Hepatocyte (in vitro differentiated cells): ENCODE data around the gene NDUFA11.

Experiments used
- EZH2 ChIP-seq: fragments of 200-600 bp; sonication (generic); IDR thresholded peaks from 2 replicates; pipeline ENCODE4 v1.6.1; 2016; ENCODE audit warnings: antibody characterized with exemption, mild to moderate bottlenecking, borderline replicate concordance
- EZH2phosphoT487 ChIP-seq: fragments of 200-600 bp; sonication (generic); IDR thresholded peaks from one replicate; pipeline ENCODE4 v1.6.1; 2018; ENCODE audit warnings: antibody characterized with exemption, mild to moderate bottlenecking, low read depth, moderate library complexity; ENCODE audit not compliant: unreplicated experiment, severe bottlenecking
- TF ChIP-seq, protein P1 (sequence below): fragments of 200-600 bp; sonication (generic); IDR thresholded peaks from 2 replicates; pipeline ENCODE4 v1.5.1; 2016; ENCODE audit warnings: antibody characterized with exemption, mild to moderate bottlenecking; ENCODE audit not compliant: poor library complexity

DNA sequence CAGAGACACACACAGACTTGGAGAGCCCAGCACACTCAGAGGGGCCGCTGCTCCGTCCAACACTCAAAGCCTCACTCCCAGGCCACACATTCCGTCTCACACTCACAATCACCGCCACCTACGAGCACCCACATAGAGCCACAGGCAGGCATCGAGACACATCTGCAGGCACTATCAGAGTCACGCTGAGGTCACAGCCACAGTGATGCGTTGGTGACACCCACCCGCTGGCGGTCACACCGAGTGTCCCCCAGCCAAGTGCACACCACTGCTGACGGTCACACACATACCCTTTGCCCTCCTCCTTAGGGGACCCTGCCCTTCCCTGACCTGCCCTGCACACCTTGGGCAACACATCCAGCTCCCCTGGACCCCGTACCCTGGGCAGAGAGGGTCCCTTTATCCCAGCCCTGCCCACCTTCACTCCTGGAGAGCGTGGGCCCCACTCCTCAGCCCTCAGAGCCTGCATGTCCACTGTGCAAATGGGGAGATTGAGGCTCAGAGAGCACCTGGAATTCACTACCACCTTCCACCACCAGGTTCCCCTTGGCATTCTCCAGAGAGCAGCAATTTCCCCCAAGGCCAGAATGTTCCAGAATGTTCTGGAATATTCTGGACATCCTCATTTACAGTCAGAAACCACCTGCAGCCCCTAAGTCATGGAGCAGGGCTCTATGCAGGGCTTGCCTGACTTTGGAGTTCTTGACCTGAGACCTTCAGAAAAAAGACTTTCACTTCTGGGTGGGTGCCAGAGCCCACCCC is 38.7 kb downstream of the NDUFA11 start:
- TF ChIP-seq EZH2 (no peak), EZH2phosphoT487 (no peak)
- TF ChIP-seq, protein P1, sequence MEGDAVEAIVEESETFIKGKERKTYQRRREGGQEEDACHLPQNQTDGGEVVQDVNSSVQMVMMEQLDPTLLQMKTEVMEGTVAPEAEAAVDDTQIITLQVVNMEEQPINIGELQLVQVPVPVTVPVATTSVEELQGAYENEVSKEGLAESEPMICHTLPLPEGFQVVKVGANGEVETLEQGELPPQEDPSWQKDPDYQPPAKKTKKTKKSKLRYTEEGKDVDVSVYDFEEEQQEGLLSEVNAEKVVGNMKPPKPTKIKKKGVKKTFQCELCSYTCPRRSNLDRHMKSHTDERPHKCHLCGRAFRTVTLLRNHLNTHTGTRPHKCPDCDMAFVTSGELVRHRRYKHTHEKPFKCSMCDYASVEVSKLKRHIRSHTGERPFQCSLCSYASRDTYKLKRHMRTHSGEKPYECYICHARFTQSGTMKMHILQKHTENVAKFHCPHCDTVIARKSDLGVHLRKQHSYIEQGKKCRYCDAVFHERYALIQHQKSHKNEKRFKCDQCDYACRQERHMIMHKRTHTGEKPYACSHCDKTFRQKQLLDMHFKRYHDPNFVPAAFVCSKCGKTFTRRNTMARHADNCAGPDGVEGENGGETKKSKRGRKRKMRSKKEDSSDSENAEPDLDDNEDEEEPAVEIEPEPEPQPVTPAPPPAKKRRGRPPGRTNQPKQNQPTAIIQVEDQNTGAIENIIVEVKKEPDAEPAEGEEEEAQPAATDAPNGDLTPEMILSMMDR, result no peak
